ENCODE data around the gene DNPEP. TPM values are rescaled to one million over a fixed set of nuclear protein-coding genes. Genes with fewer than 3 reads are reported as not detected.

The DNPEP gene
- total and polyA plus RNA-seq, 2 of the 4 experiments (the other 2 are of a cell fraction): 74.2 to 89.4 TPM

- H2AFZ ChIP-seq (replicated peaks; ENCODE audit: low read length, poor library complexity): peak overlapping the region; percentile 17
Measured at GRCh38 chr2:219402665-219403515, 15.2 kb upstream of the DNPEP start.

More at GRCh38 chr2:219402665-219403515, 15.2 kb upstream of the DNPEP start:
- TF ChIP-seq MAFK (IDR thresholded peaks at IDR 0.05; ENCODE audit: low read depth, low read length) (no peak), BHLHE40 (IDR thresholded peaks at IDR 0.05; ENCODE audit: low read depth, low read length) (no peak), CHD1 (IDR thresholded peaks at IDR 0.05; ENCODE audit: low read depth, low read length) (no peak), CTCF (conservative IDR thresholded peaks at IDR 0.05; ENCODE audit: low read depth, low read length) (peak; percentile 98), MXI1 (IDR thresholded peaks at IDR 0.05; ENCODE audit: borderline replicate concordance, low read depth, low read length) (no peak), SMC3 (IDR thresholded peaks at IDR 0.05; ENCODE audit: low read depth, low read length) (peak; percentile 98), MAZ (IDR thresholded peaks at IDR 0.05; ENCODE audit: borderline replicate concordance, low read depth, low read length) (no peak), RAD21 (IDR thresholded peaks at IDR 0.05; ENCODE audit: low read length) (peak; percentile 98), RCOR1 (IDR thresholded peaks at IDR 0.05; ENCODE audit: insufficient replicate concordance, low read length) (no peak), FOS (IDR thresholded peaks at IDR 0.05; ENCODE audit: low read depth, low read length) (no peak), POLR2A (IDR thresholded peaks at IDR 0.05; ENCODE audit: low read depth, low read length) (0 out of 2 replicates have a peak, but pooled peaks have one; percentile 33), CEBPB (IDR thresholded peaks at IDR 0.05; ENCODE audit: low read depth, low read length) (peak; percentile 46; the same call in 1 of the 2 replicates)
- TF ChIP-seq, protein P1, sequence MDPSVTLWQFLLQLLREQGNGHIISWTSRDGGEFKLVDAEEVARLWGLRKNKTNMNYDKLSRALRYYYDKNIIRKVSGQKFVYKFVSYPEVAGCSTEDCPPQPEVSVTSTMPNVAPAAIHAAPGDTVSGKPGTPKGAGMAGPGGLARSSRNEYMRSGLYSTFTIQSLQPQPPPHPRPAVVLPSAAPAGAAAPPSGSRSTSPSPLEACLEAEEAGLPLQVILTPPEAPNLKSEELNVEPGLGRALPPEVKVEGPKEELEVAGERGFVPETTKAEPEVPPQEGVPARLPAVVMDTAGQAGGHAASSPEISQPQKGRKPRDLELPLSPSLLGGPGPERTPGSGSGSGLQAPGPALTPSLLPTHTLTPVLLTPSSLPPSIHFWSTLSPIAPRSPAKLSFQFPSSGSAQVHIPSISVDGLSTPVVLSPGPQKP (IDR thresholded peaks at IDR 0.05; ENCODE audit: borderline replicate concordance, low read depth, low read length): no peak
- TF ChIP-seq, protein P2, sequence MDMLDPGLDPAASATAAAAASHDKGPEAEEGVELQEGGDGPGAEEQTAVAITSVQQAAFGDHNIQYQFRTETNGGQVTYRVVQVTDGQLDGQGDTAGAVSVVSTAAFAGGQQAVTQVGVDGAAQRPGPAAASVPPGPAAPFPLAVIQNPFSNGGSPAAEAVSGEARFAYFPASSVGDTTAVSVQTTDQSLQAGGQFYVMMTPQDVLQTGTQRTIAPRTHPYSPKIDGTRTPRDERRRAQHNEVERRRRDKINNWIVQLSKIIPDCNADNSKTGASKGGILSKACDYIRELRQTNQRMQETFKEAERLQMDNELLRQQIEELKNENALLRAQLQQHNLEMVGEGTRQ (IDR thresholded peaks at IDR 0.05; ENCODE audit: low read depth, low read length): no peak
- Histone ChIP-seq H2BK15ac (ENCODE audit: low read depth, low read length) (no peak overlapping the region), H4K8ac (ENCODE audit: low read depth in 2 of 2, low read length in 2 of 2) (no peak overlapping the region), H3K27ac (ENCODE audit: insufficient read depth, low read length) (no peak overlapping the region), H4K91ac (ENCODE audit: insufficient read depth, low read depth, low read length) (no peak overlapping the region), H3K23ac (ENCODE audit: low read depth, low read length) (no peak overlapping the region), H3K4me1 (ENCODE audit: control insufficient read depth, insufficient read depth, low read length) (peaks cover 20% of the 10 kb centered on the region), H3K9ac (ENCODE audit: low read depth, low read length) (no peak overlapping the region), H4K20me1 (ENCODE audit: insufficient read depth, low read length) (no peaks in the 10 kb centered on the region), H3K14ac (replicated peaks; ENCODE audit: low read depth, low read length) (no peak overlapping the region), H3K9me1 (ENCODE audit: insufficient read depth, low read length) (peaks cover 14% of the 10 kb centered on the region), H2BK120ac (ENCODE audit: low read depth, low read length) (no peak overlapping the region), H3K9me3 (ENCODE audit: control insufficient read depth, insufficient read depth, low read length) (no peaks in the 10 kb centered on the region), H3K79me1 (ENCODE audit: low read depth in 1 of 2, low read length in 2 of 2) (no peaks in the 10 kb centered on the region), H2BK5ac (ENCODE audit: low read depth, low read length, poor library complexity, severe bottlenecking) (no peak overlapping the region), H3K36me3 (ENCODE audit: control insufficient read depth, insufficient read depth, low read length) (no peaks in the 10 kb centered on the region), H2BK20ac (ENCODE audit: low read depth, low read length) (no peak overlapping the region), H3K4me2 (ENCODE audit: low read depth, low read length) (no peak overlapping the region), H3K18ac (ENCODE audit: low read depth, low read length) (no peak overlapping the region), H2AK9ac (replicated peaks; ENCODE audit: low read depth, low read length, poor library complexity) (no peak overlapping the region), H3K56ac (ENCODE audit: extremely low read depth, insufficient read depth, low read length) (no peak overlapping the region), H2AK5ac (ENCODE audit: low read depth, low read length) (no peak overlapping the region), H4K5ac (ENCODE audit: low read depth, low read length) (no peak overlapping the region), H3K4me3 (ENCODE audit: insufficient read depth, low read depth, low read length) (no peak overlapping the region), H3K4ac (ENCODE audit: low read depth, low read length) (no peak overlapping the region; the same call in 1 of the 2 replicates), H3K27me3 (ENCODE audit: control insufficient read depth, insufficient read depth, low read length) (no peaks in the 10 kb centered on the region; the same call in 1 of the 2 replicates)
- ATAC-seq (ENCODE audit: low read depth): peak; percentile 78
- DNase-seq: peak; percentile 88
- whole genome bisulfite sequencing, 2 experiments (ENCODE audit: extremely low coverage in 2 of 2, insufficient read length in 1 of 2): 0% methylated on average over 4 of the region's 15 CpGs; no CpG with 5 or more reads in 1 of the 2 experiments
- no TSS peak for BruUV-seq (replicated peaks)
- ChIA-PET POLR2A (ENCODE audit: unreplicated experiment) (no interaction called here), CTCF (interaction anchor here (0.6 to 4.0 kb wide), 18 partner anchors 10 to 281 kb away, joined by 3 to 36 read pairs (median 5); partner anchors contain the start of genes ASIC4 and DNPEP)
- in situ Hi-C loops (cut with MboI; ENCODE audit: low sequenced_read_pairs) (loop anchor here (5.0 kb wide), 1 partner anchor 129 kb away; no protein-coding TSS in a partner anchor), intact Hi-C loops (cut with micrococcal nuclease) (loop anchor here (1.0 to 2.0 kb wide), 6 partner anchors 31 to 239 kb away; partner anchors contain the start of gene SPEG), dilution Hi-C loops (cut with HindIII; ENCODE audit: low sequenced_read_pairs, unreplicated experiment) (no loop called here)

Measured in IMR-90 (cell line).